Neuronal stem cell (in vitro differentiated cells): ENCODE measurements around the gene ARIH2.

Experiments used
- DNase-seq: peaks from one replicate; pipeline ENCODE4 v3.0.0-alpha.2; 2013; ENCODE audit warnings: low spot score
- H2AFZ ChIP-seq: one replicate; pipeline ENCODE4 v1.6.1; 2013; ENCODE audit warnings: mild to moderate bottlenecking, low read length, inconsistent platforms
- H2AK5ac ChIP-seq: 2 replicates; pipeline ENCODE4 v1.6.1; 2013; ENCODE audit warnings: low read depth, mild to moderate bottlenecking, inconsistent platforms, low read length, moderate library complexity, mixed read lengths
- H2BK120ac ChIP-seq: 2 replicates; pipeline ENCODE4 v1.6.1; 2013; ENCODE audit warnings: low read depth, mild to moderate bottlenecking, inconsistent platforms, low read length, moderate library complexity, mixed read lengths
- H2BK12ac ChIP-seq: one replicate; pipeline ENCODE4 v1.6.1; 2013; ENCODE audit warnings: low read length, inconsistent platforms
- H2BK15ac ChIP-seq: 2 replicates; pipeline ENCODE4 v1.6.1; 2013; ENCODE audit warnings: mild to moderate bottlenecking, low read length, inconsistent platforms, mixed read lengths
- H2BK5ac ChIP-seq: one replicate; pipeline ENCODE4 v1.6.1; 2013; ENCODE audit warnings: inconsistent platforms, mild to moderate bottlenecking, low read length, moderate library complexity
- H3K14ac ChIP-seq: one replicate; pipeline ENCODE4 v1.6.1; 2013; ENCODE audit warnings: low read length, inconsistent platforms
- H3K18ac ChIP-seq: 2 replicates; pipeline ENCODE4 v1.6.1; 2013; ENCODE audit warnings: low read length, inconsistent platforms
- H3K23ac ChIP-seq: 2 replicates; pipeline ENCODE4 v1.6.1; 2013; ENCODE audit warnings: low read depth, mild to moderate bottlenecking, mixed read lengths, low read length, inconsistent platforms; ENCODE audit not compliant: poor library complexity
- H3K27ac ChIP-seq: replicated peaks from 3 replicates; pipeline ENCODE4 v1.5.1; 2013; ENCODE audit warnings: low read length, inconsistent platforms
- H3K27me3 ChIP-seq, 3 experiments: 2 replicates each; pipeline ENCODE4 v1.6.1; 2013; ENCODE audit warnings: low read length in 3 of 3, mild to moderate bottlenecking in 2 of 3, inconsistent platforms in 1 of 3, low read depth in 1 of 3, mixed read lengths in 1 of 3, moderate library complexity in 1 of 3; ENCODE audit not compliant: control insufficient read depth in 3 of 3, insufficient read depth in 3 of 3
- H3K36me3 ChIP-seq, 2 donors: replicated peaks in 1 of 2; 2 replicates each; pipeline ENCODE4 v1.6.1; 2013; ENCODE audit warnings: low read length in 2 of 2; ENCODE audit not compliant: control insufficient read depth in 2 of 2, insufficient read depth in 2 of 2
- H3K4ac ChIP-seq: 2 replicates; pipeline ENCODE4 v1.6.1; 2013; ENCODE audit warnings: inconsistent platforms, mild to moderate bottlenecking, low read length, moderate library complexity
- H3K4me1 ChIP-seq, 2 donors: 1 replicate in 1 of 2; 2 replicates in 1 of 2; pipeline ENCODE4 v1.6.1; 2013; ENCODE audit warnings: low read length in 2 of 2, low read depth in 1 of 2; ENCODE audit not compliant: control insufficient read depth in 2 of 2, insufficient read depth in 1 of 2
- H3K4me2 ChIP-seq: one replicate; pipeline ENCODE4 v1.6.1; 2013; ENCODE audit warnings: mild to moderate bottlenecking, low read length, inconsistent platforms; ENCODE audit not compliant: insufficient read depth, poor library complexity, severe bottlenecking
- H3K4me3 ChIP-seq, 2 donors: 2 replicates each; pipeline ENCODE4 v1.5.1; 2013; ENCODE audit warnings: low read length in 2 of 2, mild to moderate bottlenecking in 2 of 2, inconsistent platforms in 1 of 2, moderate library complexity in 1 of 2
- H3K79me1 ChIP-seq: one replicate; pipeline ENCODE4 v1.6.1; 2013; ENCODE audit warnings: low read depth, mild to moderate bottlenecking, inconsistent platforms, low read length, moderate library complexity
- H3K9ac ChIP-seq: one replicate; pipeline ENCODE4 v1.6.1; 2013; ENCODE audit warnings: mild to moderate bottlenecking, low read depth, low read length, inconsistent platforms; ENCODE audit not compliant: poor library complexity
- H3K9me3 ChIP-seq, 2 donors: replicated peaks in 1 of 2; 2 replicates each; pipeline versions ENCODE3 to v1.6.1; 2013; ENCODE audit warnings: low read length in 2 of 2, mild to moderate bottlenecking in 2 of 2, inconsistent platforms in 1 of 2, low read depth in 1 of 2, mixed read lengths in 1 of 2, moderate library complexity in 1 of 2; ENCODE audit not compliant: control insufficient read depth in 2 of 2, insufficient read depth in 1 of 2
- H4K8ac ChIP-seq: one replicate; pipeline ENCODE4 v1.6.1; 2013; ENCODE audit warnings: low read depth, mild to moderate bottlenecking, inconsistent platforms, low read length, moderate library complexity
- H4K91ac ChIP-seq: one replicate; pipeline ENCODE4 v1.6.1; 2013; ENCODE audit warnings: low read length, low read depth, mild to moderate bottlenecking, inconsistent platforms; ENCODE audit not compliant: poor library complexity
- WGBS, 2 donors: extraction: QIAGEN DNeasy Blood & Tissue Kit; methylation state at CpG; one replicate each; pipeline ENCODE4 v1.1.7; 2013; ENCODE audit warnings: missing lambda C conversion rate in 2 of 2, mixed read lengths in 1 of 2; ENCODE audit not compliant: insufficient read length in 2 of 2, insufficient replicate concordance in 1 of 2; ENCODE audit errors: extremely low coverage in 2 of 2; 5-methylcytosine and 5-hydroxymethylcytosine counted together

ARIH2 gene

GRCh38 chr3:48982686-48983085 is 64.0 kb downstream of the ARIH2 start:
- Histone ChIP-seq H3K4ac (no peak overlapping the region), H3K9me3 (no peaks in the 10 kb centered on the region), H2BK15ac (no peak overlapping the region), H3K4me2 (no peak overlapping the region), H3K79me1 (peaks cover 5% of the 10 kb centered on the region), H4K8ac (no peak overlapping the region), H2BK12ac (no peak overlapping the region), H2BK5ac (no peak overlapping the region), H4K91ac (no peak overlapping the region), H3K4me1 (no peaks in the 10 kb centered on the region), H2AFZ (no peak overlapping the region), H2AK5ac (no peak overlapping the region), H3K23ac (no peak overlapping the region), H3K9ac (no peak overlapping the region), H3K27me3 (no peaks in the 10 kb centered on the region), H3K27ac (no peak overlapping the region), H3K18ac (no peak overlapping the region), H2BK120ac (no peak overlapping the region), H3K4me3 (no peak overlapping the region), H3K36me3 (peaks cover 44 to 84% of the 10 kb centered on the region in 2 donors), H3K14ac (no peak overlapping the region)
- no peak for DNase-seq
- no CpG with 5 or more reads among the region's 5 CpGs for WGBS, 2 donors

- Histone ChIP-seq H4K8ac (no peak overlapping the region), H3K18ac (no peak overlapping the region), H2AK5ac (no peak overlapping the region), H3K4me3 (no peak overlapping the region), H2BK12ac (no peak overlapping the region), H3K27ac (no peak overlapping the region), H3K4me2 (no peak overlapping the region), H3K23ac (no peak overlapping the region), H2BK120ac (no peak overlapping the region), H4K91ac (no peak overlapping the region), H3K27me3 (no peaks in the 10 kb centered on the region), H3K9me3 (no peaks in the 10 kb centered on the region), H2BK5ac (no peak overlapping the region), H3K79me1 (peaks cover 5% of the 10 kb centered on the region), H3K9ac (no peak overlapping the region), H3K36me3 (peaks cover 44 to 80% of the 10 kb centered on the region in 2 donors), H3K4me1 (no peaks in the 10 kb centered on the region), H2BK15ac (no peak overlapping the region), H2AFZ (no peak overlapping the region), H3K14ac (no peak overlapping the region), H3K4ac (no peak overlapping the region)
- no CpG with 5 or more reads among the region's 4 CpGs for WGBS, 2 donors
- no peak for DNase-seq
These were observed 64.5 kb downstream of the ARIH2 start for GRCh38 chr3:48983096-48983495.

- Histone ChIP-seq H3K9ac (no peak overlapping the region), H3K27ac (no peak overlapping the region), H3K18ac (no peak overlapping the region), H3K4ac (no peak overlapping the region), H2AK5ac (no peak overlapping the region), H3K36me3 (peaks cover 36 to 69% of the 10 kb centered on the region in 2 donors), H3K4me3 (no peak overlapping the region), H3K27me3 (no peaks in the 10 kb centered on the region), H3K23ac (no peak overlapping the region), H3K9me3 (no peaks in the 10 kb centered on the region), H2BK15ac (no peak overlapping the region), H2BK5ac (no peak overlapping the region), H2BK120ac (no peak overlapping the region), H3K14ac (no peak overlapping the region), H3K4me1 (peaks cover 5 to 6% of the 10 kb centered on the region in 2 donors), H4K91ac (no peak overlapping the region), H3K79me1 (peaks cover 7% of the 10 kb centered on the region), H3K4me2 (no peak overlapping the region), H4K8ac (no peak overlapping the region), H2BK12ac (no peak overlapping the region), H2AFZ (no peak overlapping the region)
- no peak for DNase-seq
These were observed 66.0 kb downstream of the ARIH2 start for GRCh38 chr3:48984663-48985062.

GRCh38 chr3:48985831-48986376 is 67.3 kb downstream of the ARIH2 start:
- H3K4ac ChIP-seq: no peak overlapping the region
- H2BK12ac ChIP-seq: no peak overlapping the region
- no peak for DNase-seq
- no peak overlapping the region for H4K91ac ChIP-seq
- H3K18ac ChIP-seq: no peak overlapping the region
- no peak overlapping the region for H3K4me3 ChIP-seq
- H3K4me2 ChIP-seq: no peak overlapping the region
- no peak overlapping the region for H2BK120ac ChIP-seq
- H3K27ac ChIP-seq: no peak overlapping the region
- no peak overlapping the region for H3K14ac ChIP-seq
- no peaks in the 10 kb centered on the region for H3K27me3 ChIP-seq
- WGBS, 2 donors: no CpG with 5 or more reads among the region's 7 CpGs
- H3K9me3 ChIP-seq: no peaks in the 10 kb centered on the region
- H2BK5ac ChIP-seq: no peak overlapping the region
- peaks cover 30 to 58% of the 10 kb centered on the region in 2 donors for H3K36me3 ChIP-seq
- peaks cover 12% of the 10 kb centered on the region for H3K79me1 ChIP-seq
- H4K8ac ChIP-seq: no peak overlapping the region
- no peak overlapping the region for H3K9ac ChIP-seq
- no peak overlapping the region for H2AK5ac ChIP-seq
- peaks cover 5 to 12% of the 10 kb centered on the region in 2 donors for H3K4me1 ChIP-seq
- H3K23ac ChIP-seq: no peak overlapping the region
- no peak overlapping the region for H2BK15ac ChIP-seq
- H2AFZ ChIP-seq: no peak overlapping the region
